Hepatocyte (in vitro differentiated cells): ENCODE data around the gene KLC4.

Experiments used
- EZH2phosphoT487 ChIP-seq: fragments of 200-600 bp; sonication (generic); IDR thresholded peaks from one replicate; pipeline ENCODE4 v1.6.1; 2018; ENCODE audit warnings: antibody characterized with exemption, mild to moderate bottlenecking, low read depth, moderate library complexity; ENCODE audit not compliant: unreplicated experiment, severe bottlenecking
- TF ChIP-seq, protein P1 (sequence below): fragments of 200-600 bp; sonication (generic); IDR thresholded peaks from 2 replicates; pipeline ENCODE4 v1.5.1; 2016; ENCODE audit warnings: antibody characterized with exemption, mild to moderate bottlenecking; ENCODE audit not compliant: poor library complexity

DNA sequence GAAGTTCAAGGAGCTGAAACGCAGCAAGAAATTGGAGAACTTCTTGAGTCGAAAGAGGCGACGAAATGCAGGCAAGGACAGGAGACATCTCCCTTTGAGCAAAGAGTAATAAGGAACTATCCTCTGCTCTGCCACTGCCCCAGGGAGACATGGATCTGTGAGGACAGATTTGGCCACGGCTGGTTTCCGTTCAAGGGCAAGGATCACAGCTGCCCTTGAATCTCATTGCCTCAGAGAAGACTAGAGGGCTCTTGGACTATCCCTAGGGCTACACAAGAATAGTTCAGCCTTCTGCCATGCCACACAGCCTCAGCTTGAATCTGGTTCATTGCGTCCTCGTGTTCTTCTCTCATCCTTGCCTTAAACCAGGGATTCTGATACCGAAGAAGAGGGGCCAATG is 30.3 kb upstream of the KLC4 start:
- TF ChIP-seq, protein P1, sequence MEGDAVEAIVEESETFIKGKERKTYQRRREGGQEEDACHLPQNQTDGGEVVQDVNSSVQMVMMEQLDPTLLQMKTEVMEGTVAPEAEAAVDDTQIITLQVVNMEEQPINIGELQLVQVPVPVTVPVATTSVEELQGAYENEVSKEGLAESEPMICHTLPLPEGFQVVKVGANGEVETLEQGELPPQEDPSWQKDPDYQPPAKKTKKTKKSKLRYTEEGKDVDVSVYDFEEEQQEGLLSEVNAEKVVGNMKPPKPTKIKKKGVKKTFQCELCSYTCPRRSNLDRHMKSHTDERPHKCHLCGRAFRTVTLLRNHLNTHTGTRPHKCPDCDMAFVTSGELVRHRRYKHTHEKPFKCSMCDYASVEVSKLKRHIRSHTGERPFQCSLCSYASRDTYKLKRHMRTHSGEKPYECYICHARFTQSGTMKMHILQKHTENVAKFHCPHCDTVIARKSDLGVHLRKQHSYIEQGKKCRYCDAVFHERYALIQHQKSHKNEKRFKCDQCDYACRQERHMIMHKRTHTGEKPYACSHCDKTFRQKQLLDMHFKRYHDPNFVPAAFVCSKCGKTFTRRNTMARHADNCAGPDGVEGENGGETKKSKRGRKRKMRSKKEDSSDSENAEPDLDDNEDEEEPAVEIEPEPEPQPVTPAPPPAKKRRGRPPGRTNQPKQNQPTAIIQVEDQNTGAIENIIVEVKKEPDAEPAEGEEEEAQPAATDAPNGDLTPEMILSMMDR = no peak
- no peak for TF ChIP-seq EZH2phosphoT487
